Fibroblast of lung (primary cell): ENCODE data around the gene KRTAP21-1.

ENCODE experiments used
- CTCF ChIP-seq, 2 donors: IDR thresholded peaks in 1 of 2; conservative IDR thresholded peaks in 1 of 2; 1 replicate in 1 of 2; 2 replicates in 1 of 2; pipeline ENCODE4 v1.5.1; 2011 to 2012; ENCODE audit warnings: low read length in 2 of 2, control low read depth in 1 of 2, inconsistent platforms in 1 of 2, low read depth in 1 of 2, mild to moderate bottlenecking in 1 of 2
- EZH2 ChIP-seq: IDR thresholded peaks from 2 replicates; pipeline ENCODE4 v1.5.1; 2012; ENCODE audit warnings: low read length, control low read depth, mild to moderate bottlenecking; ENCODE audit errors: missing control alignments

DNA sequence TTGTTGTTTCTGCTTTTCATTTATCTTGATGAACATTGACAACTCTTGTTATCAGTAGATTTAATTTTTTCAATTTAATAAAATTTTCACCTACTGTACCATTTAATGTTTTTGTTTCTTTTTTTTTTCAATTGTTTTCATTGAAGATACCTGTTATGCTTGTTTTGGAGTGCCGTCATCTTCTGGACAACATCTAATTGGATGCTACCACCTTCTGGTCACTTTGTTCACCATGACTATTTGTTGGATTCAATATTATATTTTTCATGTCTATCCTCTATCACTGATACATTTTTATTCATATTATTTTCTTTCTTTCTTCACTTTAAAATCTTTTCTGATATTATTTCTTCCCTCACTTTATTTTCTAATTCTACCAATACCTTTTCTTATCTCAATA lies 22.2 kb downstream of the KRTAP21-1 start:
- TF ChIP-seq CTCF (conservative IDR thresholded peaks at IDR 0.05 in 1 of 2, IDR thresholded peaks at IDR 0.05 in 1 of 2; ENCODE audit: low read depth in 1 of 2, low read length in 2 of 2) = no peak
- no peak for TF ChIP-seq EZH2
